SK-N-SH (cell line): ENCODE results near the gene PXK. TPM values are rescaled to one million over a fixed set of nuclear protein-coding genes. Genes with fewer than 3 reads are reported as not detected.

ENCODE experiments used
- CTCF ChIA-PET: fragments of 300-600, 350-600 bp; formaldehyde crosslinking; extraction: SDS; loops from one replicate; lab custom pipeline; 2021; lab: Yijun Ruan, JAX
- POLR2A ChIA-PET: fragments of 350-600 bp; sonication (Branson Sonifier 250); formaldehyde crosslinking; extraction: SDS; loops from one replicate; lab custom pipeline; 2020; ENCODE audit warnings: antibody characterized with exemption, inconsistent platforms; lab: Yijun Ruan, JAX
- DNase-seq: peaks from one replicate; pipeline ENCODE4 v3.0.0; 2012
- H2AFZ ChIP-seq: fragments of 200-600 bp; sonication (generic); 2 replicates; pipeline ENCODE4 v1.8.1; 2016; ENCODE audit warnings: antibody characterized with exemption, mild to moderate bottlenecking, low read depth
- H3F3A ChIP-seq: fragments of 200-600 bp; sonication (generic); replicated peaks from 2 replicates; pipeline ENCODE3; 2016; ENCODE audit warnings: antibody characterized with exemption, mild to moderate bottlenecking; ENCODE audit not compliant: insufficient read depth
- H3K27ac ChIP-seq, 2 experiments: fragments of 200-500 bp in 1 of 2; fragments of 200-600 bp in 1 of 2; sonication (Bioruptor generic) in 1 of 2; sonication (generic), shearing (Covaris generic) in 1 of 2; 2 replicates each; pipeline versions ENCODE4 v1.5.1 to v1.6.1; 2014 to 2016; ENCODE audit warnings: low read depth in 2 of 2, inconsistent platforms in 1 of 2, low read length in 1 of 2, mild to moderate bottlenecking in 1 of 2, mixed read lengths in 1 of 2
- H3K27me3 ChIP-seq: fragments of 200-600 bp; sonication (generic), shearing (Covaris generic); 2 replicates; pipeline ENCODE4 v1.6.1; 2016; ENCODE audit warnings: mixed run types; ENCODE audit not compliant: insufficient read depth
- H3K36me3 ChIP-seq, 2 experiments: fragments of 200-500 bp in 1 of 2; fragments of 200-600 bp in 1 of 2; sonication (Bioruptor generic) in 1 of 2; sonication (generic) in 1 of 2; replicated peaks in 1 of 2; 2 replicates each; pipeline versions ENCODE3 to v1.5.1; 2014 to 2016; ENCODE audit warnings: low read length in 1 of 2, mild to moderate bottlenecking in 1 of 2; ENCODE audit not compliant: insufficient read depth in 2 of 2, control insufficient read depth in 1 of 2
- H3K4me1 ChIP-seq, 2 experiments: fragments of 200-500 bp in 1 of 2; fragments of 200-600 bp in 1 of 2; sonication (Bioruptor generic) in 1 of 2; sonication (generic), shearing (Covaris generic) in 1 of 2; 2 replicates each; pipeline versions ENCODE4 v1.5.1 to v1.6.1; 2014 to 2016; ENCODE audit warnings: low read depth in 1 of 2, low read length in 1 of 2, mixed run types in 1 of 2; ENCODE audit not compliant: insufficient read depth in 2 of 2, control insufficient read depth in 1 of 2
- H3K4me2 ChIP-seq: fragments of 200-600 bp; sonication (generic), shearing (Covaris generic); 2 replicates; pipeline ENCODE4 v1.6.1; 2017; ENCODE audit warnings: mixed run types
- H3K4me3 ChIP-seq, 2 experiments: fragments of 200-500 bp in 1 of 2; fragments of 200-600 bp in 1 of 2; sonication (Bioruptor generic) in 1 of 2; sonication (generic), shearing (Covaris generic) in 1 of 2; 2 replicates each; pipeline versions ENCODE4 v1.5.1 to v1.8.1; 2014 to 2016; ENCODE audit warnings: low read depth in 2 of 2, inconsistent platforms in 1 of 2, low read length in 1 of 2, mild to moderate bottlenecking in 1 of 2, mixed read lengths in 1 of 2, moderate library complexity in 1 of 2
- H3K79me2 ChIP-seq: fragments of 200-600 bp; sonication (generic); 2 replicates; pipeline ENCODE4 v1.8.1; 2017; ENCODE audit warnings: mild to moderate bottlenecking; ENCODE audit not compliant: insufficient read depth
- H3K9ac ChIP-seq: fragments of 200-600 bp; sonication (generic); 2 replicates; pipeline ENCODE4 v1.6.1; 2017; ENCODE audit warnings: mixed run types
- H3K9me2 ChIP-seq: fragments of 200-600 bp; sonication (generic); 2 replicates; pipeline ENCODE4 v1.6.1; 2017; ENCODE audit warnings: mixed run types
- H3K9me3 ChIP-seq: fragments of 200-600 bp; sonication (generic); 2 replicates; pipeline ENCODE4 v1.6.1; 2017; ENCODE audit warnings: mixed run types, mild to moderate bottlenecking, moderate library complexity
- H4K20me1 ChIP-seq: fragments of 200-600 bp; sonication (generic); 2 replicates; pipeline ENCODE4 v1.6.1; 2017; ENCODE audit warnings: mild to moderate bottlenecking, mixed run types; ENCODE audit not compliant: insufficient read depth
- EZH2phosphoT487 ChIP-seq: fragments of 200-600 bp; sonication (generic); IDR thresholded peaks from 2 replicates; pipeline ENCODE4 v1.6.1; 2017; ENCODE audit warnings: low read depth, mixed run types, mild to moderate bottlenecking, antibody characterized with exemption, moderate library complexity, borderline replicate concordance
- FOXJ3 ChIP-seq: sonication (generic); formaldehyde crosslinking; IDR thresholded peaks from 2 replicates; pipeline ENCODE4 v1.5.1; 2020; ENCODE audit warnings: mild to moderate bottlenecking, missing genetic modification reagents
- FOXM1 ChIP-seq: IDR thresholded peaks from 2 replicates; pipeline ENCODE4 v1.4.0; 2012; ENCODE audit warnings: low read depth, mild to moderate bottlenecking
- JUND ChIP-seq: IDR thresholded peaks from 2 replicates; pipeline ENCODE4 v1.4.0; 2012
- MAX ChIP-seq: IDR thresholded peaks from 2 replicates; pipeline ENCODE4 v1.4.0; 2012; ENCODE audit warnings: low read depth
- MXI1 ChIP-seq: IDR thresholded peaks from 2 replicates; pipeline ENCODE4 v1.6.1; 2012; ENCODE audit warnings: mild to moderate bottlenecking, low read depth, low read length, improper control_type of control experiment
- NFIC ChIP-seq: IDR thresholded peaks from 2 replicates; pipeline ENCODE4 v1.4.0; 2012; ENCODE audit warnings: borderline replicate concordance
- REST ChIP-seq: IDR thresholded peaks from 2 replicates; pipeline ENCODE4 v1.6.1; 2012; ENCODE audit warnings: mild to moderate bottlenecking, low read depth, low read length, moderate library complexity
- RXRA ChIP-seq: IDR thresholded peaks from 2 replicates; pipeline ENCODE4 v1.4.0; 2012; ENCODE audit warnings: low read depth, mild to moderate bottlenecking, borderline replicate concordance
- SIN3A ChIP-seq: IDR thresholded peaks from 2 replicates; pipeline ENCODE4 v1.6.1; 2012; ENCODE audit warnings: low read depth, mild to moderate bottlenecking, low read length, moderate library complexity, borderline replicate concordance
- USF2 ChIP-seq: fragments of 150-350 bp; IDR thresholded peaks from 2 replicates; pipeline ENCODE4 v1.6.1; 2017; ENCODE audit warnings: antibody characterized with exemption, low read length, low read depth, borderline replicate concordance
- ZBTB33 ChIP-seq: IDR thresholded peaks from 2 replicates; pipeline ENCODE4 v1.4.0; 2012; ENCODE audit warnings: low read depth, borderline replicate concordance
- WGBS: methylation state at CpG from one replicate; pipeline ENCODE4 v1.1.6; 2017; ENCODE audit warnings: low lambda C conversion rate; 5-methylcytosine and 5-hydroxymethylcytosine counted together
- polyA plus RNA-seq, 3 experiments: library from polyadenylated mRNA; depleted of rRNA; stranded (reverse); fragments of >200 nt; gene quantifications; 2 replicates each; pipeline ENCODE4 v1.2.3, GENCODE V29; 2012
- TF ChIP-seq, protein P1 (sequence below): IDR thresholded peaks from 2 replicates; pipeline ENCODE4; 2012

PXK gene
- polyA plus RNA-seq, 1 of the 3 experiments (the other 2 are of a cell fraction), result 8.4 TPM

DNA sequence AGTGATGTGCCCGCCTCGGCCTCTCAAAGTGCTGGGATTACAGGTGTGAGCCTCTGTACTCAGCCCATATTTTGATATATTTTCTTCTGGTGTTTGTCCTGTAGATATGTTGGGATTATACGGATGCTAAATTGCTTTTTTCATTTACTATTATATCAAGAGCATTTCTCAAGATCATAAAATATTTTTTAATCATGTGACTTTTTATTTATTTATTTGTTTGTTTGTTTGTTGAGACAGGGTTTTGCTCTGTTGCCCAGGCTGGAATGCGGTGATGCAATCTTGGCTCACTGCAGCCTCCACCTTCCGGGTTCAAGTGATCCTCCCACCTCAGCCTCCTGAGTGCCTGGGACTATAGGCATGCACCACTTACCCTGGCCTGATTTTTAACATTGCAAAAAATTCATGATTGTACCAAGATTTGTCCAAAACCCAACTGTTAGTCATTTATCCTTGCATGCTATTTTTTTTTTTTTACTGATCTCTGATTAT is 2.7 kb upstream of the PXK start:
- H3F3A ChIP-seq, result peaks cover 9% of the 10 kb centered on the region
- no peaks in the 10 kb centered on the region for H3K9me3 ChIP-seq
- ChIA-PET POLR2A (no interaction called here), CTCF (interaction anchor here (1.4 to 4.9 kb wide), 2 partner anchors 23 to 162 kb away, joined by 5 to 18 read pairs; partner anchors contain the start of genes HTD2, KCTD6 and RPP14)
- no peak for DNase-seq
- no peaks in the 10 kb centered on the region for H3K27me3 ChIP-seq
- no peak overlapping the region for H2AFZ ChIP-seq
- peaks cover 4 to 8% of the 10 kb centered on the region in 2 experiments; a peak in 3 of 4 replicates for H3K4me1 ChIP-seq
- H3K9ac ChIP-seq, result no peak overlapping the region
- H3K36me3 ChIP-seq, result no peaks in the 10 kb centered on the region
- WGBS, result 91% methylated on average over 5 of the region's 5 CpGs
- H3K4me3 ChIP-seq, result no peak overlapping the region
- H3K4me2 ChIP-seq, result no peak overlapping the region
- no peaks in the 10 kb centered on the region for H3K9me2 ChIP-seq
- no peak overlapping the region for H3K27ac ChIP-seq
- TF ChIP-seq JUND, result no peak
- no peak for TF ChIP-seq USF2
- TF ChIP-seq MXI1, result no peak
- no peak for TF ChIP-seq FOXJ3 (CRISPR knock-in tag)
- TF ChIP-seq EZH2phosphoT487, result no peak
- TF ChIP-seq FOXM1, result no peak
- no peak for TF ChIP-seq REST
- TF ChIP-seq ZBTB33, result no peak
- no peak for TF ChIP-seq SIN3A
- TF ChIP-seq RXRA, result no peak
- TF ChIP-seq MAX, result no peak
- no peak for TF ChIP-seq NFIC
- TF ChIP-seq, protein P1, sequence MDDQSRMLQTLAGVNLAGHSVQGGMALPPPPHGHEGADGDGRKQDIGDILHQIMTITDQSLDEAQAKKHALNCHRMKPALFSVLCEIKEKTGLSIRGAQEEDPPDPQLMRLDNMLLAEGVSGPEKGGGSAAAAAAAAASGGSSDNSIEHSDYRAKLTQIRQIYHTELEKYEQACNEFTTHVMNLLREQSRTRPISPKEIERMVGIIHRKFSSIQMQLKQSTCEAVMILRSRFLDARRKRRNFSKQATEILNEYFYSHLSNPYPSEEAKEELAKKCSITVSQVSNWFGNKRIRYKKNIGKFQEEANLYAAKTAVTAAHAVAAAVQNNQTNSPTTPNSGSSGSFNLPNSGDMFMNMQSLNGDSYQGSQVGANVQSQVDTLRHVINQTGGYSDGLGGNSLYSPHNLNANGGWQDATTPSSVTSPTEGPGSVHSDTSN, result no peak
- TF ChIP-seq, all 33 proteins: peak for 0
- Histone ChIP-seq H3K79me2 (peaks cover 16% of the 10 kb centered on the region; the same call in 1 of the 2 replicates), H4K20me1 (no peaks in the 10 kb centered on the region)
